Raji (cell line): ENCODE data around the gene IFI44.

ENCODE experiments used
- POLR2A ChIP-seq: IDR thresholded peaks from 2 replicates; pipeline ENCODE4 v1.6.1; 2011; ENCODE audit warnings: low read depth, low read length, control low read depth; ENCODE audit not compliant: insufficient read depth

The IFI44 gene

DNA sequence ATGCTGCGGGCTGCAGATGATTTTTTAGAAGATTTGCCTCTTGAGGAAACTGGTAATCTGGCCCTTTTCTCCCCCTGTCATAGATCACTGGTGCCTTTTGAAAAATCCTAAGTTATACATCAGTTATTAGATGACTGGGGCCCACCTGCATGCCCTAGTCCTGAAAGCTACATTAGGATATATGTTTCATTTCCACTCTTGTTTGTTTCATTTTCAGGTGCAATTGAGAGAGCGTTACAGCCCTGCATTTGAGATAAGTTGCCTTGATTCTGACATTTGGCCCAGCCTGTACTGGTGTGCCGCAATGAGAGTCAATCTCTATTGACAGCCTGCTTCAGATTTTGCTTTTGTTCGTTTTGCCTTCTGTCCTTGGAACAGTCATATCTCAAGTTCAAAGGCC lies 8.1 kb upstream of the IFI44 start:
- no peak for TF ChIP-seq POLR2A

DNA sequence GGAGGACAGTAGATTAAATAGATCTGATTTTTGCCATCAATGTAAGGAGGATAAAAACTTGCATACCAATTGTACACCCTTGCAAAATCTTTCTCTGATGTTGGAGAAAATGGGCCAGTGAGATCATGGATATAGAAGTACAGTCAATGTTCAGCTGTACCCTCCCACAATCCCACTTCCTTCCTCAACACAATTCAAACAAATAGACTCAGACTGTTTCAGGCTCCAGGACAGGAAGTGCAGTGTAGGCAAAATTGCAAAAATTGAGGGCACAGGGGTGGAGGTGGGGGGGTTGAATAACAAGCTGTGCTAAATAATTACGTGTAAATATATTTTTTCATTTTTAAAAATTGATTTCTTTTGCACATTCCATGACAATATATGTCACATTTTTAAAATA lies 3.9 kb upstream of the IFI44 start:
- TF ChIP-seq POLR2A, result no peak

DNA sequence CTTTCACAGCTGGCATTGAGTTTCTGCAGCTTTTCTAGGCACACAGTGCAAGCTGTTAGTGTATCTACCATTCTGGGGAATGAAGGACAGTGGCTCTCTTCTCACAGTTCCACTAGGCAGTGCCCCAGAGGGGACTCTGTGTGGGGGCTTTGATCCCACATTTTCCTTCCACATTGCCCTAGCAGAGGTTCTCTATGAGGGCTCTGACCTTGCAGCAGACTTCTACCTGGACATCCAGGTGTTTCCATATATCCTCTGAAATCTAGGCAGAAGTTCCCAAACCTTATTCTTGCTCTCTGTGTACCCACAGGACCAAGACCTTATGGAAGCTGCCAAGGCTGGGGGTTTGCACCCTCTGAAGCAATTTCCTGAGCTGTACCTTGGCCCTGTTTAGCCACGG lies 2.4 kb upstream of the IFI44 start:
- no peak for TF ChIP-seq POLR2A

DNA sequence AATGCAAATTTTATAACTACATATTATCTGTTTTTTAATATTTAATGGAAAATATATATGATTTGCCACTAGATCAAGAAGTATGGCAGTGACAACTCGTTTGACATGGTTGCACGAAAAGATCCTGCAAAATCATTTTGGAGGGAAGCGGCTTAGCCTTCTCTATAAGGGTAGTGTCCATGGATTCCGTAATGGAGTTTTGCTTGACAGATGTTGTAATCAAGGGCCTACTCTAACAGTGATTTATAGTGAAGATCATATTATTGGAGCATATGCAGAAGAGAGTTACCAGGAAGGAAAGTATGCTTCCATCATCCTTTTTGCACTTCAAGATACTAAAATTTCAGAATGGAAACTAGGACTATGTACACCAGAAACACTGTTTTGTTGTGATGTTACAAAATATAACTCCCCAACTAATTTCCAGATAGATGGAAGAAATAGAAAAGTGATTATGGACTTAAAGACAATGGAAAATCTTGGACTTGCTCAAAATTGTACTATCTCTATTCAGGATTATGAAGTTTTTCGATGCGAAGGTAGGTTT lies 556 bp downstream of the IFI44 start:
- no peak for TF ChIP-seq POLR2A

DNA sequence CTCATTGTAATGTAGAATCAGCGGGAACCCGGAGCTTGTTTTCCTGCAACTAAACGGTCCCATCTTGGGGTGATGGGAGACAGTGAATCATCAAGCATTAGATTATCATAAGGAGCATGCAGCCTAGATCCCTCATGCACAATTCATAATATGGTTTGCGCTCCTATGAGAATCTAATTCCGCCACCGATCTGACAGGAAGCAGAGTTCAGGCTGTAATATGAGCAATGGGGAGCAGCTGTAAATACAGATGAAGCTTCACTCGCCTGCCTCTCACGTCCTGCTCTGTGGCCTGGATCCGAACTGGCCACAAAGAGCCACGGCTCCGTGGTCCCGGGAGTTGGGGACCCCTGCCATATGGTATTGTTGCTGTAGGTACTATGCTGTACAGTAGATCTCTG lies 1.6 kb downstream of the IFI44 start:
- TF ChIP-seq POLR2A, result no peak

DNA sequence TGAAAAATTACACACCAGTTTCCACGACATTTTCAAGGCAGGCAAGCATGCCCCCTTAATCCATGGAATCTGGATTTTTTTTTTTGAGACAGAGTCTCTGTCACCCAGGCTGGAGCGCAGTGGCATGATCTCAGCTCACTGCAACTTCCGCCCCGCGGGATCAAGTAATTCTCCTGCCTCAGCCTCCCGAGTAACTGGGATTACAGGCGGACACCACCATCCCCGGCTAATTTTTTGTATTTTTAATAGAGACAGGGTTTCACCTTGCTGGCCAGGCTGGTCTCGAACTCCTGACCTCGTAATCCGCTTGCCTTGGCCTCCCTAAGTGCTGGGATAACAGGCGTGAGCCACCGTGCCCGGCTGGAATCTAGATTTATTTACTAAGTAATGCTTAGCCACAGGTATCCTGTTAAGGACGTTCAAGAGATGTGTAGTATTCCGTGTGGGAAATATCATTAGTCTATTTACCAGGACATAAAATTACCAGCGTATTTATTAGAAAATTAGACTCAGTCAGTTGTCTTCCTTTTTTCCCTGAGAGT lies 2.5 kb downstream of the IFI44 start:
- no peak for TF ChIP-seq POLR2A

DNA sequence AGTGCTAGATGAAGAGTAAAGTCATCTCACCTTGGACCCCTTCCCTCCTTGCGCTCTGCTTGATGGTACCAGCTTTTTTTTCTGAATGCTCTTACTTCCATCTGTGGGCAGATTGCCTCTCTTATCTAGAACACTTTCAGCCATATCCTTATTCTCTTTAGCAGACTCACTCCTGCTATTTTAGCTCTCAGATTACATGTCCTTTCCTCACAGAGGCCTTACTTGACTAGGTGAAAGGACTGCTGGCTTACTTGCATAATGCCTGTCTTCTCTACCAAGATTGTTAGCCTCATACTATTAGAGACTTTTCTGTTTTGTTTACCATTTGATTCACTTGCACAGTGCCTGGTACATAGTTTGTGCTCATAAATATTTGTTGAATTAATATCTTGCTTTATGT lies 9.3 kb downstream of the IFI44 start:
- TF ChIP-seq POLR2A, result no peak

DNA sequence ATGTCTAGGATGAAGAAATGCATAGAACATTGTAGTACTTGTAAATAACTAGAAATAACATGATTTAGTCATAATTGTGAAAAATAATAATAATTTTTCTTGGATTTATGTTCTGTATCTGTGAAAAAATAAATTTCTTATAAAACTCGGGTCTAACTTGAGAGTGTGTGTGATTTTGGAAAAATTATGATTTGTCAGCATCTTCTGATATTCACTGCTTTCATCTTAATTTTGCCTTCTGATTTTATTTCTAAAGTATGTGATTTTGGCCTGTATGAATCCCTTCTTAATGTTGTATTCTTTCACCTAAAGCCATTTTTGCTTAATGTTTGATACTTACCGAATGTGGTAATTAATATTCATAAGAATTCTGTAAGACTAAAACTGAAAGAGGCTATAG lies 14.3 kb downstream of the IFI44 start:
- TF ChIP-seq POLR2A, result no peak

DNA sequence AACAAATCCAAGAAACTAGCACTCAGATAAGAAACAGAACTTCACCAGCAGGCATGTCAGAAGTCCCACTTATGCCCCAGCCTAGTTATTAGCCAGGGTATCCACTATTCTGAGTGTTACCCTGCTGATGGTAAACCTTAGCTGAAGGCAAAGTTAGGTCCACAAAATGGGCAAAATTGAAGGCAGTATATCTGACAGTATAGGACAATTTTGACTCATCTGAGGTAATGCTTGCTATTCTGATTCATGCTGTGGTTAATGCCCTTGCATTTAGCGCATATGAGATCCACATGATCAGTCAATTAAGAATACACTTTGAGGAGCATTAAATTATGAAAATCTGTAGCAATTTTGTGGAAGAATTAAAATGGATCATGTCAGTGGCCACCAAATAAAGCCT lies 15.1 kb downstream of the IFI44 start:
- TF ChIP-seq POLR2A, result no peak

DNA sequence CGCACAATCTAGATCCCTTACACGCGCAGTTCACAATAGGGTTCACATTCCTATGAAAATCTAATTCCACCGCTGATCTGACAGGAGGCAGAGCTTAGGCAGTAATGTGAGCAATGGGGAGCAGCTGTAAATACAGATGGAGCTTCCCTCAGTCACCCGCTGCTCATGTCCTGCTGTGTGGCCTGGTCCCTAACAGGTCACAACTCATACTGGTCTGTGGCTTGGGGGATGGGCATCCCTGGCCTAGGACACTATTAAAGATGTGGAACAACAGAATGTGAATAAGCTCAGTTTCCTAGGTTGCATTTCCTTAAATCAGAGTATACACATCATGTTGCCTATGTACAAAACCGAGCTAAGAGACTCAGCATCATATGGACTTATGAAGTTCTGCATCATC lies 16.2 kb downstream of the IFI44 start:
- no peak for TF ChIP-seq POLR2A

DNA sequence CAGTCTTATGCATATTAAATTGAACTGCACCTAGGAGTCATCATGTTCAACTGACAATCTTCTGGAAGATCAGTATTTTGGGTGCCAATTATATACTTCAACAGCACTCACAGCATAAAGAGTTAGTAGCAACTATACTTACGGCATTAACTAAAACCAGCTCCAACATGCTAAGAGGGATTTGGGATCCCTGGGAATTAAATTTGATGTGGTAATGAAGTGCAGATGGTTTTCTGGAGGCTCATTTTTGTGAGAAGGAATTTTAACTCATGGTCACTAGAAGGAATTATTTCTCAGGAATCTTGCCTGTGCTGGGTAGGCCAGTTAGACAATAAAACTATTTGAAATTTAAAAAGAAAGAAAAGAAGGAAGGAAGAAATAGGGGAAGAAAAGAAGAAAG lies 18.3 kb downstream of the IFI44 start:
- TF ChIP-seq POLR2A, result no peak

DNA sequence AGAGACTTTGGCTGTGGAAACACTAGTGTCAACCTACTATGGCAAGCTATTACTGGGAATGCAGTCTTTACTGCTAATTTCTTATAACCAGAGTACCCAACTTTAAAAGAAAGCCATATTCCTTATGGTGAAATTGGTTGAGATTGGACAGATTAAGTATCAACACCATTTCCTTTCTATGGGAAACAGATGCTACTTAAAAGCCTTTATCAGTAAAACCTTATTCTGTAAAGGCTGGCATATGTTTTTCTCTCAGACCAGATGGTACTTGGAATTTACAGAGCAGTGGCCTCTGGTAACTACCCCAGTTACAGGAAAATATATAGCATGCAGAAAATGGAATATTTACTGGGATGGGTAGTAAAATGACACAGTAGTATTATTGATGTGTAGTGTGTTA lies 18.8 kb downstream of the IFI44 start:
- no peak for TF ChIP-seq POLR2A

DNA sequence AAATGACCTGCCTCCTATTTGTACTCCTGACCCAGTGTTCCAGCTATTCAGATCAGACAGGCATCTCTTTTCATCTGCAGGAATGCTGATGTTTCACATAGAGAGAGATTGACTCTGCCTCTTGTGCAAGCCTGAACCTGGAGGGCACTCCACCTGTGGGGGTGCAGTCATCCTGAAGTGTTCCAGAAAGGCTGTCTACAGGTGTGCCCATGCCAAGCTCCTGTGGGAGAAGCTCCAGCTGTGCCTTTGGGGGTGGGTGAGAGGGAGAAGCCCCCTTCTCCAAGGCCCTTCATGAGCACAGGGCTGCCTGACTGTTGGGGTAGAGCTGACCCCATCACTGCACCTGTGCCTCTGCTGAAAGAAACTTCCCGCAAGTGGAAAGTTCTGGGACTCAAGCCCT lies 22.8 kb downstream of the IFI44 start:
- TF ChIP-seq POLR2A, result no peak

DNA sequence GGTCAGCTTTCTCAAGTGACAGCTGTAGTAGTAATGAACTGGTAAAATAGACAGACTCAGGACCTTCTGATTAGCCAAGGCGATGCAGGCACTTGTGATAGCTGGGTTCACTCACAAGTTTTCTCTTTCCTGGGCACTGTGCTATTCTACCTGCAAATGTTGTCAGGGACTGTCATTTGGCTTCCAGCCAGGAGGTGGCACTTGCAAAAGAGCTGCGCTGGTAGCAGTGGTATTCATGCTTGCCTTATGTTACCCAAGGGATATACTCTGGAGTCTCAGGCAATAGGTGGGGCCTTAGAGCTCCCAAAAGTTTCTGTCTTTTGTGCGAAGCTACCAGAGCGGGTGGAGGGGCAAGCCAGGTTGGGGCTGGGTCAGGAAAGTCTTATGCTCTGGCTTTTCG lies 23.5 kb downstream of the IFI44 start:
- no peak for TF ChIP-seq POLR2A

DNA sequence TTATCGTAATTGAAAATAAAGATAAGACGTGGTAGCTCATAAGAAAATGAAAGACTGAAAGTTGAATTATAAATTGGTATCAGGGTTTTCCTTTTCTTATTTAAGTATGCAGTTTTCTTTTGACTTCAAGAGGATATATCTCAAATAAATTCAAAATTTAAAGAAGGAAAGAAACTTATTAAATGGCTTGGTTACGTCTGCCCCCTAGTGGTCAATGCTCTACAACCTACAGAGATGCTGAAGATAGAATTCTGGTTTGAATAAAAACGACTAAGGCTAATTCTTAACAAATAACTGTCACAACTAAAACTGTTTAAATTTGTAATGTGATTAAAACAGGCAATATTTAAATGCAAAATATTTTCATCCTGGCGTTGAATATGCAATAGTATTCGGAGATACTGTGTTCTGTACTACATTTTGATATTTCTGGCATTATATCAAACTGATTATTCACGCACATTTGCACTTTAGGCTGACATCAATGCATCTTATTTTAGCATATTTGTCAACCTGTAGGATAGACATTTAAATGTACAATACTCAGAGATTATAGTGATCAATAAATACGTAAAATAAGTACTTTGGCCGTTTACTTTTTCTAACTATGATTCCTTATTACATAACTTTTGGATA lies 26.8 kb downstream of the IFI44 start:
- no peak for TF ChIP-seq POLR2A

DNA sequence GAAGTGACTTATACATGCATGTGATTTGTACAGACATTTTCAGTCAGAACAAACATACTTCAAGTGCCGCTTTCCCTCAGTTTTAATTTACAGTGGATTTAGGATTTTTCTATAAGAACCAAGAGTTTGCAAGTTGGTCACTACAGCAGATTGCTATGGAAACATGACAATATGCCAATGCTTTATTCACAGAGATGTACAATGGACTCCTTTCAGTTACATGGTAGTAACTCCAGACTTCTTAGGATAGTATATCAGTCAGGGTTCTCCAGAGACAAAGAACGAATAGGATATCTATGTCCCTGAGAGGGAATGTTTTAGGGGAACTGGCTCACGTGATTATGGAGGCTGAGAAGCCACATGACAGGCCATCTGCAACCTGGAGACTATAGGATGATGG lies 27.4 kb downstream of the IFI44 start:
- TF ChIP-seq POLR2A, result no peak

DNA sequence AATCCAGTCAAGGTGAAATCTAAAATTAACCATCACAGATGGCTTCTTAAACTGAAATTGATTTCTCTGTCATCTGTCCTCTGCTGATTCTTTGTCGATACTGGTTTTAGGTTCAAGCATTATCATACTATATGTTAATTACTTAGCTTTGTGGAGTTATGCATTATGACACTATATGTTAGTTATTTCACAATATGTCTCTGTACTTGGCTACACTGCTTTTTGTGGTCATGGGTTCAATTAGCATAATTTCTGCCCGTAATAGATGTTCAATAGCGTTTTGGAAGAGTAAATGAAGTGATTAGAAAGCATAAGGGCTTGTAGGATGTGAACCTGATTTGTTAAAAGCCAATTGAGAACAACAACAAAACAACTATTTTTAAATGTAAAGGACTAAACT lies 28.2 kb downstream of the IFI44 start:
- no peak for TF ChIP-seq POLR2A

DNA sequence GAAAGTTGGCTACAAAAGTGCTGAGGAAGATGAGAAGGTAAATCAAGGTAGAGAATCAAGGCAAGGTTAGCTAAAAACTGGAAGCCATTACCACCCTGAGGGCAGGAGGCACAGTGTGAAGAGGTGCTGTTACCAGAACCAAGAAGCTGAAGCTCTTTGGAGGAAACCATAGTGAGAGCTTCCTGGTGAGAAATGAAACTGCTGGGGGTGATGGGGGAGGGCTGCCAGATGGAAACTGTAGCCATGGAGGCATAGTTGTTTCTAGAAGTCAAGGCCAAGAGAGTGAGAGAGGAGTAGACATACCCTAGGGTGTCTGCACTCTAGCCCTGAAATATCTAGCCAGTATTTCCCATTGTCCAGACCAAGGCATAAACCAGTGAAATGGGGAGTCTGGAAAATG lies 28.7 kb downstream of the IFI44 start:
- TF ChIP-seq POLR2A, result no peak

DNA sequence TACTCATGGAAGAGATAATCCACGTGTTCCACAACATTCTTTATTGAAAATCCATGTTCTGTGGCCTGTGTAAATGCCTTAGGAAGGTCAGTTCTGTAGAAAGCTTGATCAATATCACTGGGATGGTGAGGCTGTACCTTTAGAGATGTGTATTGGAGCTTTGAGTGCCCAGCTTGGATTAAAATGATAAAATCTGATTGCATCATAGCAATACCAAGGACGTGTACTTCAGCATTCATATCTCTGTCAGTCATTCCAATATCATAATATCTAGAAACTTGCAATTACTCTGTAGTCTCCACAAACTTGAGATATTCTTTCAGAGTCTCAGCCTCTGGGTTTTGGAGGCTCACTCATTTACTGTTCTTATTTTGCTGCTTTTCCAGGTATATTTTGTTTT lies 31.6 kb downstream of the IFI44 start:
- TF ChIP-seq POLR2A, result no peak
